ENCODE measurements around the gene ACTR8.

ACTR8 gene

DNA sequence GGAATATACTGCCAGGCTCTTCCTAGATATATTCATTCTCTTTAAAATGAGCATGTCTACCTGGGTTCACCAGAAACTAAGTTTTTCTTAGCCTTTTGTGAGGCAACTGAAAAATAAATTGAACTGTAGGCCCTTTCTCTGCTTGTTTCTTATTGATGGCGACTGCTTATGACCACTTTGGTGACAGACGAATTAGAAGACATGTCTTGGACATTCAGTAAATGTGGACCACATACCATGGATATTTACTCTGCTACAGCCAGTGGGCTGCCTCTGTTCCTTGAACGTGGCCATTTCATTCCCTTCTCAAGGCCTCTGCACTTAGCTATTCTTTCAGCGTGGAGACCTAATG, 10.3 kb upstream of the ACTR8 start:
- DNase-seq (ENCODE audit: low read depth, low spot score), result no peak
- no peaks in the 10 kb centered on the region for H3K27me3 ChIP-seq (ENCODE audit: control insufficient read depth, insufficient read depth, low read length)
- no peak overlapping the region for H3K27ac ChIP-seq (ENCODE audit: low read length)
- WGBS (ENCODE audit: insufficient coverage, insufficient read length), result no CpG with 5 or more reads among the region's 4 CpGs
- no peaks in the 10 kb centered on the region for H3K9me3 ChIP-seq (ENCODE audit: control insufficient read depth, insufficient read depth, low read length)
- peak overlapping the region; percentile 31; the same call in 1 of the 2 replicates for H3K4me3 ChIP-seq (ENCODE audit: low read length)
- H3K36me3 ChIP-seq (ENCODE audit: control insufficient read depth, insufficient read depth, low read length), result no peaks in the 10 kb centered on the region
- H3K4me1 ChIP-seq (ENCODE audit: control insufficient read depth, insufficient read depth, low read length), result no peaks in the 10 kb centered on the region

DNA sequence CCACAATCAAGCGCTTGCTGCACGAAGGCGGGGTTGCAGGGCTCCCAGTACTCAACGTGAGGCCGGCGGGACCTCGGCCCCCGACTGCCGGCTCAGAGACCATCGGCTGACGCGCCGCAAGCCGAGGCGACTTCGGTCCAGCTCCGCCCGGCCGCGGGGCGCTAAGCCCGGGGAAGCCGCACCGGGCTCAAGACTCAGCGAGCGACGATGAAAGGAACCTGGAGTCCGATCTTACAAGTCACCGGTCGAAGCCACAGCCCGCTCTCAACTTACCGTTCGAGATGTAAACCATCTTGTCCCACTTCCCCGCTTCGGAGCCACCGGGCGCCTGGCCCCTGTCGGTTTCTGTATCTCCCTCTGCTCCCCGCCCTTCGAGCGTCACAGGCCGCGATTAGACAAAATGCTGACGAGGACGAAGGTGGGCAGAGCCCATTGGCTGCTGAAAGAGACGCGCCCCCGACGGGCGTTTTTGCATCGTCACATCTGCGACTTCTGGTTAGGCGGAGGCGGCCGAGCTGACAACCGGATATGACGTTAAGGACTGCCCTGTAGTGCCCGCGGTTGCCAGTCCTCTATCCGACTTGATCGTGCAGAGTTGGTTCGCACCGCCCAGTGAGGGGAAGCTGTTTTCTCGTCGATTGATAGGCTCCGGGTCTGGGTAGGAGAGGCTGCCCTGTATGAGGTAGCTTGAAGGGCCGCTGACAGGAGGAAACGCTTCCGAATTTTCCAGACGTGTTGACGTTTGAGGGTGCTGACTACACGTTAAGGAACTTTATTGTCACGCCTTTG, 9.7 kb upstream of the ACTR8 start, which contains the start of gene SELENOK:
Gene SELENOK (minus strand): TSS at position 363 of the 789 bp plus-strand sequence.
- Histone ChIP-seq H3K4me1 (ENCODE audit: control insufficient read depth, insufficient read depth, low read length) (no peaks in the 10 kb centered on the region), H3K4me3 (ENCODE audit: low read length) (peak within 1 kb of the TSS; percentile 95), H3K27ac (ENCODE audit: low read length) (no peak within 1 kb of the TSS), H3K9me3 (ENCODE audit: control insufficient read depth, insufficient read depth, low read length) (no peaks in the 10 kb centered on the region), H3K36me3 (ENCODE audit: control insufficient read depth, insufficient read depth, low read length) (no peaks in the 10 kb centered on the region; the same call in 1 of the 2 replicates), H3K27me3 (ENCODE audit: control insufficient read depth, insufficient read depth, low read length) (no peaks in the 10 kb centered on the region)
- no CpG with 5 or more reads among the region's 73 CpGs for WGBS (ENCODE audit: insufficient coverage, insufficient read length)
- DNase-seq (ENCODE audit: low read depth, low spot score), result peak; percentile 97

DNA sequence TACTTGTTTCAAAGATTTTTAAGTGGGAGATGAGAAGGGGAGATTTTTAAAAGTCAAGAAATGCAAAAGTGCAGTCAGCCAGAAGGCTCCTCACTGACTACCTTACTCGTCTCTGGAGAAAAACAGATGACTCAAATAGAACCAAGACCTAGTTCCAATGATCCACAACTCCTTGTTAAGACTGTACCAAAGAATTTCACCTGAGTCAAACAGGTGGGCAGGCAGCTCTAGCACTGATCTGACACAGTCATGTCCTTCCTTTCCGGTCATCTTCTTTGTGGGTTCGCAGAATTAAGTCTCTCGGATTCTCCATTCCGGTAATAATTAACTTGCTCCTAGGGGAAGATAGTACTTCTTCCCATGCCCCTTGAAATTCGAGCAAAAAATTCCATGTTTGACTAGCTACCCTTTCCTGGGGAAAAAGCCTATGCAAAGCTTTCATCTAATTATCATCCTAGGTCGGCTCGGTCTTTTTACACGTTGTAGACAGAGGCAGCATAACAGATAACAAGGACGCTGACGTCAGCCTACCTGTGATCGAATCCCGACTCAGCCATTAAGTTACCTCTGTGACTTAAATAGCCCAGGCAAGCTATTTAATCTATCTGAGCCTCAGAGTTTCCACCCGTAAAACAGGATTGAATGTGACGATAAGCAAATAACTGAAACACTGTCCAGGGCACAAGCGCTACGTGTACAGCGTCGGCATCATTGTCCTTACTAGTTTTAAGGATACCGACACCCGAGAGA, 8.9 kb upstream of the ACTR8 start:
- no peaks in the 10 kb centered on the region for H3K9me3 ChIP-seq (ENCODE audit: control insufficient read depth, insufficient read depth, low read length)
- H3K27ac ChIP-seq (ENCODE audit: low read length), result no peak overlapping the region
- peak overlapping the region; percentile 95 for H3K4me3 ChIP-seq (ENCODE audit: low read length)
- H3K36me3 ChIP-seq (ENCODE audit: control insufficient read depth, insufficient read depth, low read length), result no peaks in the 10 kb centered on the region; the same call in 1 of the 2 replicates
- no peaks in the 10 kb centered on the region for H3K4me1 ChIP-seq (ENCODE audit: control insufficient read depth, insufficient read depth, low read length)
- no peaks in the 10 kb centered on the region for H3K27me3 ChIP-seq (ENCODE audit: control insufficient read depth, insufficient read depth, low read length)
- DNase-seq (ENCODE audit: low read depth, low spot score), result no peak
- no CpG with 5 or more reads among the region's 21 CpGs for WGBS (ENCODE audit: insufficient coverage, insufficient read length)

DNA sequence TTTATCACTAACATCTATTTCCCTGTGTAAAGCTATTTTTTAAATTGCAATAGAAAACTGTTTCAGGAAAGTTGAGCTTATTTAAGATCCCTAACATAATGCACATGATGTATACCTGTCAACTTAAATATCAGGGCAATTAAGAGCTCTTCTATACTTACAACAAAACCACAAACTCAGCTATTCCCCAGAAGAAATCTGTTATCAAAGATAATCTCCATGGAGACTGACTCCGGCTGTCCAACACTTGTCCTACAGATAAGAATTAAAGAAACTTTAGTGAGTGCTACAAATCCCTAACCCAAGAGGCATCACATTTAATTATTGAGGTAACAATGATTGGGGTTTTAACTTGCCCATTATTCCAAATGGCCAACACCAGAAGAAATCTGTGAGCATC, 6.3 kb upstream of the ACTR8 start:
- H3K27ac ChIP-seq (ENCODE audit: low read length), result no peak overlapping the region
- H3K9me3 ChIP-seq (ENCODE audit: control insufficient read depth, insufficient read depth, low read length), result no peaks in the 10 kb centered on the region
- H3K27me3 ChIP-seq (ENCODE audit: control insufficient read depth, insufficient read depth, low read length), result no peaks in the 10 kb centered on the region
- no peak for DNase-seq (ENCODE audit: low read depth, low spot score)
- no peaks in the 10 kb centered on the region for H3K4me1 ChIP-seq (ENCODE audit: control insufficient read depth, insufficient read depth, low read length)
- WGBS (ENCODE audit: insufficient coverage, insufficient read length), result no CpG with 5 or more reads among the region's 1 CpG
- no peak overlapping the region for H3K4me3 ChIP-seq (ENCODE audit: low read length)
- no peaks in the 10 kb centered on the region; the same call in 1 of the 2 replicates for H3K36me3 ChIP-seq (ENCODE audit: control insufficient read depth, insufficient read depth, low read length)

DNA sequence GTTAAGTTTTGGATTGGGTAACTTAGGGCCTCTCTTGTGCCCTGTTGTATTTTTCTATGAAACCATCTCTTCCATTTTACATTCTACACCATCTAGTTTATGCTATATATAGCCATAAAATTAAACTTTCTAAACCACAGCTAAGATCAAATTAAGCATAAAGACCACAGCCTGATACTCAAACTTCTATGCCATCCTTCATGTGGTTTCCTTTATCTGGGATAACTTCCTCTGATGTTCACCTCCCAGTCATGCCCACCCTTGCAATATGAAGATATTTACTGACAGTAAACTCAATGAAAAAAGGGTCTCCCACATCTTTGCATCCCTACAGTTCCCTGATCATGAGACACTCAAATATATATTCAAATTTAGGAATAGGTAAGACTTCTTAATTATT, 5.5 kb upstream of the ACTR8 start:
- Histone ChIP-seq H3K27me3 (ENCODE audit: control insufficient read depth, insufficient read depth, low read length) (no peaks in the 10 kb centered on the region), H3K4me3 (ENCODE audit: low read length) (no peak overlapping the region), H3K9me3 (ENCODE audit: control insufficient read depth, insufficient read depth, low read length) (no peaks in the 10 kb centered on the region), H3K36me3 (ENCODE audit: control insufficient read depth, insufficient read depth, low read length) (no peaks in the 10 kb centered on the region; the same call in 1 of the 2 replicates), H3K4me1 (ENCODE audit: control insufficient read depth, insufficient read depth, low read length) (no peaks in the 10 kb centered on the region), H3K27ac (ENCODE audit: low read length) (no peak overlapping the region)
- DNase-seq (ENCODE audit: low read depth, low spot score), result no peak

DNA sequence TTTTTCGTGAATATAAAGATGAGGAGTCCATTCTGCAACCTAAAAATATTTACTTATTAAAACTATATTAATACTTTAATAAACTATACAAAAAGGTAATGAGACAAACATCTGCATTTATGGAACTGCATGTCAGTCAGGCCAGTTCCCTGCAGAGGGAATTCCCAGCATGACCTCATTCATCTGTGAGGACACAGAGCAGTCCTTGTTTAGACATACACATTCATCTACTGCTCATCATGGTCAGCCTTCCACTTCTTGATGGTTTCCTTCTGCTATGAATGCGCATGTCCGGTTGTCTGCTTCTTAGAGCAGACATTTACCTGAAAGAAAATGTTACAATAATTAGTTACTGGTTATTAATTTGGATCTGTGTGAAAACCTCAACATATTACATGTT, 3.3 kb upstream of the ACTR8 start:
- DNase-seq (ENCODE audit: low read depth, low spot score), result no peak
- no peaks in the 10 kb centered on the region; the same call in 1 of the 2 replicates for H3K36me3 ChIP-seq (ENCODE audit: control insufficient read depth, insufficient read depth, low read length)
- no CpG with 5 or more reads among the region's 3 CpGs for WGBS (ENCODE audit: insufficient coverage, insufficient read length)
- no peak overlapping the region for H3K27ac ChIP-seq (ENCODE audit: low read length)
- H3K4me1 ChIP-seq (ENCODE audit: control insufficient read depth, insufficient read depth, low read length), result no peaks in the 10 kb centered on the region
- H3K27me3 ChIP-seq (ENCODE audit: control insufficient read depth, insufficient read depth, low read length), result no peaks in the 10 kb centered on the region
- no peaks in the 10 kb centered on the region for H3K9me3 ChIP-seq (ENCODE audit: control insufficient read depth, insufficient read depth, low read length)
- H3K4me3 ChIP-seq (ENCODE audit: low read length), result no peak overlapping the region

DNA sequence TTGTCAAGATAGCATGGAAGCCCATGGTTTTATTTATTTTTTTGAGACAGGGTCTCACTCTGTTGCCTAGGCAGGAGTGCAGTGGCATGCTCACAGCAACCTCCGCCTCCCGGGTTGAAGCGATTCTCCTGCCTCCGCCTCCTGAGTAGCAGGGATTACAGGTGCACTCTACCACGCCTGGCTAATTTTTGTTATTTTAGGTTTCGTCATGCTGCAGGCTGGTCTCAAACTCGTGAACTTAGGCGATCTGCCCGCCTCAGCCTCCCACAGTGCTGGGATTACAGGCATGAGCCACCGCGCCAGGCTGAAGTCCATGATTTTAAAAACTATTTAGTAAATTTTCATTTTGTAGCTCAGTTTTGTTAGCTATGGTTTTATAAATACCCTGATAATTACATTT, 2.7 kb upstream of the ACTR8 start:
- Histone ChIP-seq H3K27ac (ENCODE audit: low read length) (no peak overlapping the region), H3K9me3 (ENCODE audit: control insufficient read depth, insufficient read depth, low read length) (no peaks in the 10 kb centered on the region), H3K4me1 (ENCODE audit: control insufficient read depth, insufficient read depth, low read length) (no peaks in the 10 kb centered on the region), H3K36me3 (ENCODE audit: control insufficient read depth, insufficient read depth, low read length) (no peaks in the 10 kb centered on the region; the same call in 1 of the 2 replicates), H3K4me3 (ENCODE audit: low read length) (no peak overlapping the region), H3K27me3 (ENCODE audit: control insufficient read depth, insufficient read depth, low read length) (no peaks in the 10 kb centered on the region)
- DNase-seq (ENCODE audit: low read depth, low spot score), result no peak
- no CpG with 5 or more reads among the region's 11 CpGs for WGBS (ENCODE audit: insufficient coverage, insufficient read length)

DNA sequence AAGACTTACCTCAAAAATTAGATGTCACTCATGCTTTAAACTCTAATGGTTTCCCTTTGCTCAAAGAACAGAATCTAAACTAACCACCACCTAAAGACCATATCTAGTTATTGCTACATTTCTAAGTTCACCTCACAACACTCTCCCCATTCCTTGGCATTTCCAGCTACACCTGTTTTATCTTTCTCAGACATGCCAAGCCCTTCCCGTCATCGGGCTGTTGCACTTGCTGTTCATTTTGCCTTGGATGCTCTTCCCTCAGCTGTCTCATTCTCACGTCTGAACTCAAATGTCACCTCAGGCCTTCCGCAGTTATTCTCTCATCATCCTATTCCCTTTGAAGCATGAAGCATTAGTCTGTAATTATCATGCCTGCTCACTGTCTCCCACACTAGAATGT, 1.1 kb upstream of the ACTR8 start:
- Histone ChIP-seq H3K27ac (ENCODE audit: low read length) (no peak overlapping the region), H3K9me3 (ENCODE audit: control insufficient read depth, insufficient read depth, low read length) (no peaks in the 10 kb centered on the region), H3K27me3 (ENCODE audit: control insufficient read depth, insufficient read depth, low read length) (no peaks in the 10 kb centered on the region), H3K4me3 (ENCODE audit: low read length) (no peak overlapping the region), H3K4me1 (ENCODE audit: control insufficient read depth, insufficient read depth, low read length) (no peaks in the 10 kb centered on the region), H3K36me3 (ENCODE audit: control insufficient read depth, insufficient read depth, low read length) (no peaks in the 10 kb centered on the region; the same call in 1 of the 2 replicates)
- WGBS (ENCODE audit: insufficient coverage, insufficient read length), result no CpG with 5 or more reads among the region's 4 CpGs
- no peak for DNase-seq (ENCODE audit: low read depth, low spot score)

DNA sequence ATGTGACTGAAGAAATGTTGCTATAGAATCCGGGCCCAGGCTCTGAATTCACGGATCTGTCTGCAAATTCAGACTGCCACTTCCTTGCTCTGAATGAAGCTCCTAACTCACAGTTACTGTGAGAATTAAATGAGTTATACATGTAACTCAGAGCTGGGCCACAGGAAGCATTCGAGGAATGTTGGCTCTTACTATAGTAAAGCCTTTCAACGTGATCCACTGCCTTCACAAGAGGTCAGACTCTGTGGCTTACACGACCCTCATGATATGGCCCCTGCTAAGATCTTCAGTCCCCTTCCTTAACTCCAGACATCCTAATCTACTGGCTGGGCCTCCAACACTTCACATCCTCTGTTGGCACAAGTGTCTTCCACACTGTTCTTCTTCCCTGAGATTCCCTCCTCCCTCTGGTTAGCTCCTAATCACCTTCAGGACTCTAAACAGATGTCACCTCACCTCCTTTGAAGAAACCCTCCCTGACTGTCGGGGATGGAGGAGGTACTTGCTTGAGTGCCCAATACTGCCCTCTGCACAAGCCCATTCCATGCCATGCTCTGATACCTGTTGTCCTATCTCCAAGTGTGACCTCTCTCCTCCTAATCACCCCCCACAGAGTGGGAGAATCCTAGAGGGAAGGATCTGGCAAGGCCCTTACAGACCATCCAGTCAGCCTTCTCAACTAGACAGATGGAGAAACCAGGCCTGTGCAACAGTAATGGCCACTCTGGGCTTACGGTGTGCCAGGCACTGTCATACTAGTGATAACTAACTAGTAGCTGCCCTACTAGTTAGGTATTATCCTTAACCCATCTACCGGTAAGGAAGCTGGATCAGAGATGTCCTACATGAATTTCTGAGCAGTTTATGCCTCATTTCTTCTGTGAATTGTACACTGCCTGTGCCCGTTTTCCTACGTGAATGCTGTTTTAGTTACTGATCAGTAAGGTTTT, 1.3 kb downstream of the ACTR8 start:
- Histone ChIP-seq H3K27ac (ENCODE audit: low read length) (no peak overlapping the region), H3K36me3 (ENCODE audit: control insufficient read depth, insufficient read depth, low read length) (peaks cover 4% of the 10 kb centered on the region; the same call in 1 of the 2 replicates), H3K4me3 (ENCODE audit: low read length) (peak overlapping the region; percentile 56; the same call in 1 of the 2 replicates), H3K4me1 (ENCODE audit: control insufficient read depth, insufficient read depth, low read length) (no peaks in the 10 kb centered on the region), H3K27me3 (ENCODE audit: control insufficient read depth, insufficient read depth, low read length) (no peaks in the 10 kb centered on the region), H3K9me3 (ENCODE audit: control insufficient read depth, insufficient read depth, low read length) (no peaks in the 10 kb centered on the region)
- DNase-seq (ENCODE audit: low read depth, low spot score), result no peak
- no CpG with 5 or more reads among the region's 10 CpGs for WGBS (ENCODE audit: insufficient coverage, insufficient read length)
